GM20431 (cell line): ENCODE results near the gene KIRREL1.

Source experiments
- in situ Hi-C: fragments of 300-500 bp; cut with MseI, MboI; formaldehyde crosslinking; loops from one replicate; pipeline ENCODE4 v1.15.0; 2020; ENCODE audit warnings: low sequenced_read_pairs; ENCODE audit not compliant: unreplicated experiment

The KIRREL1 gene

GRCh38 chr1:157993147-157993917 lies at the start of gene KIRREL1:
Gene KIRREL1, plus strand, starts transcription at chr1:157993645. Its CDS starts 32 bp downstream, at chr1:157993677.
- in situ Hi-C loops: no loop called here

GRCh38 chr1:157944663-157945280 lies 48.7 kb upstream of the KIRREL1 start:
- in situ Hi-C loops: no loop called here

DNA sequence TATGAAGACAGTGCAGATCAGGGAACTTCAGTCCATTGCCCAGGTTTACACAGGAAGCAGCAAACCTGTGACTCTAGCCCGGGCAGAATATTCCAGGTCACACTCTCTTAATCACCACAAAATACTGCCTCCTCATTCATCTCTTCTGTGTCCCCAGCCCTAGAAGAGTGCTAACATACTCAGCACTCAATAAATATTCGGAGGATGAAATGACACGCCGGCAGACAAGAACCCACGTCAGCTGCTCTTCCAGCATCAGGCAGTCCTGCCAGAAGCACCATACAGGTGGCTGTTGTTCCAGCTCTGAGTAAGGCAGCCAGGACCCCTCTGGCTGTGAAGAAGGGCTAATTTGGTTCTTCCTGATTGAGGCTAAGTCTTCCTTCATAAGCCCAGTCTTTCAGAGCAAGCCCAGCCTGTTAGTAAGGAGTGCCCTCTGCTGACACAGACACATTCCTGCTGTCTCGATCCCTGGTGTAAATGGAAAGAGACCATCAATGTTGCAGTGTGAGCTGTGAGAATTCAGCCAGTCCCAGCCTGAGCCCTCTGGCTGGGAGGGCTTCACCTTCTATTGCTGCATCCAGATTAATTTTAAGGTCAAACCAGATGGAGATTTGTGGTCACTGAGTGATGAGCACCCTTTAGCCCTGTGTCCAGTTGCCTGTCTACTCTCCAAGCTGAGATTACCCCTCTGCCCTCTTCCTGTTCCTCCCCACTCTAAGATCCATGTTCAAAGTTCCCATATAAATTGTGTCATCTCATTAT lies 45.0 kb upstream of the KIRREL1 start:
- in situ Hi-C loops: no loop called here

DNA sequence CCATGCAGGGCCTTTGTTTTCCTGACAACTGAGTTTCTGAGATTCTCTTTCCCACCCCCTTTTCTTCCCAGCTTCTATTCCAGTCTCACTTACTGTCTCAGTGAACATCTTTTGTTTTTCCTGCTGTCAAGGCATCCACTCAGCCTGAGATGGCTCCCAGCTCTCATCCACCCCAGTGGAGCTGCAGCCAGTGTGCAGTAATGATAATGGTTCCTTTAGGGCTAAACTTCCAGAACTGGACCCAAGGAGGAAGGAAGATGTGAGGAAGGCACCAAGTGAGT lies 44.4 kb upstream of the KIRREL1 start:
- in situ Hi-C loops: no loop called here

- in situ Hi-C loops: no loop called here
These were observed 42.2 kb upstream of the KIRREL1 start for GRCh38 chr1:157951230-157951629.

DNA sequence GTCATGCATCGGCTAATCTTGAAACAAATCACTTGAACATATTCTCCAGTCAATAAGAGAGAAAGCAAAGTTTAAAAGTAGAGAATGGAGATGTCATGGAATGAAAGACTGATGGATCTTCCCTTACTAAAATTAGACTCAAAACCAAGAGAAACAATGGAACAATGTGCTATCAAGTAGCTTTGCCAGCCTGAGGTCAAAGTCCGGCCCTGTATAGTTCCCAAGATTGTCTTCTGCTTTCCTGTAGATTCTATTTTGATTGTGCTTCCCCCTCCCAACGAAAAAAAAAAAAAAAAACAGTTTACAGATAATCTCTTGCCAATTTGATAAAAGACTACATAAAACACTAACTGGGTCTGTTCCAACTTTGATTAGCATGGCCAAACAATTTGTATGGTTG lies 40.8 kb upstream of the KIRREL1 start:
- in situ Hi-C loops: no loop called here

GRCh38 chr1:157955221-157955620 lies 38.2 kb upstream of the KIRREL1 start:
- in situ Hi-C loops: no loop called here

- in situ Hi-C loops: no loop called here
These were observed 37.6 kb upstream of the KIRREL1 start for GRCh38 chr1:157955857-157956256.

DNA sequence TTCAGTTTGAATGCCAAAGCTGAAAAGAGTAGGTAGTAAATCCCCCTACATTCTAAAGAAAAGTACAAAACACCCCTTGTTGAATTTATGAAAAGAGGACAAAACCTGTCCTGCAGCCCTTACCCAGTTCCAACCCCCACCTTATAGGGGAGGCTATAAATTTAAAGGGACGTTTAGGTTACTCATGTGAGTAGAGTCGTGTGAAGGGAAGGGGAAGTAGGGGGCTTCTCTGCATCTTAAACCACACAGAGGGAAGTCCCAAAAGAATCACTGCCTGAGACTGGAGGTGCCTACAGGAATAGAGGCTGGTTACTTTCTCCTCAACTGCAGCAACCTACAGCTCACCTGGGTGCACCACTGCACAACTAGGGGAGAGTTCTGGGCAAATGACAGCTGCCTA lies 36.7 kb upstream of the KIRREL1 start:
- in situ Hi-C loops: no loop called here

DNA sequence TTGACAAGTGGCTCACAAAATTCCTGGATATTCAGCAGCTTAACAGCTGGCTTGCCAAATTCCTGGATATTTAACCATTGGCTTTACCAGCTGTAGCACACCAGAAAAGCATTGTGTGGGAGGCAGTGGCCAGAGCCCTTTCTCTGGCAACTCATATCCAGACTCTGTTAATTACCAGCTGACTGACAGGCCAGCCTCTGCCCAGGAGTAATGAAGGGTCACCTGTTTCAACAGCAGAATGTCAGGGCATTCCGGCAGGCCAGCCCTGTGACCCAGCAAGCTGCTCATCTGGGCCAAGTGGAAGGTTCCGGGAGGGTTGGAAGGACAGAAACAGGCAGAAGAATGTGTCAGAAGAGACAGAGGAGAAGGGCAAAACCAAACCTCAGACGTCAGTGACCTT lies 35.2 kb upstream of the KIRREL1 start:
- in situ Hi-C loops: no loop called here

DNA sequence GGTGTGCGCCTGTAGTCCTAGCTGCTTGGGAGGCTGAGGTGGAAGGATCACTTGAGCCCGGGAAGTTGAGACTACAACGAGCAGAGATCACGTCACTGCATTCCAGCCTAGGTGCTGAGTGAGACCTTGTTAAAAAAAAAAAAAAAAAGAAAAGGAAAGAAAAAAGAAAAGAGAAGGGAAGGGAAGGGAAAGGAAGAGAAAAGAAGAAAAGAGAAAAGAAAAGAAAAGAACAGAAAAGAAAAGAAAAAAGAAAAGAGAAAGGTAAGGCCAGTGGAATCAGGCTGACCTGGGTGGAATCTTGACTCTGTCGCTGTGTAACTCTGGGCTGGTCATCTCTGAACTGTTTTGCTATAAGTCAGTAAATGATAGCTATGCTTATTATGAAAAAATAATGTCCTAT lies 33.7 kb upstream of the KIRREL1 start:
- in situ Hi-C loops: loop anchor here (10.0 kb wide), 1 partner anchor 165 kb away; a partner anchor contains a TSS

- in situ Hi-C loops: loop anchor here (10.0 kb wide), 1 partner anchor 164 kb away; a partner anchor contains a TSS
These were observed 32.7 kb upstream of the KIRREL1 start for GRCh38 chr1:157960773-157961172.

- in situ Hi-C loops: loop anchor here (10.0 kb wide), 1 partner anchor 163 kb away; a partner anchor contains a TSS
These were observed 31.4 kb upstream of the KIRREL1 start for GRCh38 chr1:157961805-157962762.

DNA sequence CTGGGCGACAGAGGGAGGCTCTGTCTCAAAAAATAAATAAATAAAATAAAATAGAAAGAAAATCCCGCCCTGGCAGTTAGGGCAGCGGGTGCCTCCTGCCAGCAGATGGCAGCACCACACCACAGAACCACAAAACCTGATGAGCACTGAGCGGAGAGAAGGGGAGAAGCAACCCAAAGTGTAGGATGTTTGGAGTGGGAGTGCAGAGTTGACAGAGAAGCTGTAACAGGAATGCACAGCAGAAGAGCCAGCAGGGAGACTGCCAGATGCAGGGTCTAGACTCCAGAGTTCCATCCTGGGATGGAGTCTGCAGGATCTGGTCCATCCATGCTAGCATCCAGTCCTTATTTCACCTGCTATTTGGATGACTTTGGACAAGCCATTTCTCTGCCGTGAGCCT lies 29.7 kb upstream of the KIRREL1 start:
- in situ Hi-C loops: loop anchor here (10.0 kb wide), 1 partner anchor 161 kb away; a partner anchor contains a TSS

- in situ Hi-C loops: loop anchor here (10.0 kb wide), 1 partner anchor 159 kb away; a partner anchor contains a TSS
These were observed 27.9 kb upstream of the KIRREL1 start for GRCh38 chr1:157965584-157965983.

- in situ Hi-C loops: loop anchor here (10.0 kb wide), 1 partner anchor 159 kb away; a partner anchor contains a TSS
These were observed 27.4 kb upstream of the KIRREL1 start for GRCh38 chr1:157966031-157966537.

DNA sequence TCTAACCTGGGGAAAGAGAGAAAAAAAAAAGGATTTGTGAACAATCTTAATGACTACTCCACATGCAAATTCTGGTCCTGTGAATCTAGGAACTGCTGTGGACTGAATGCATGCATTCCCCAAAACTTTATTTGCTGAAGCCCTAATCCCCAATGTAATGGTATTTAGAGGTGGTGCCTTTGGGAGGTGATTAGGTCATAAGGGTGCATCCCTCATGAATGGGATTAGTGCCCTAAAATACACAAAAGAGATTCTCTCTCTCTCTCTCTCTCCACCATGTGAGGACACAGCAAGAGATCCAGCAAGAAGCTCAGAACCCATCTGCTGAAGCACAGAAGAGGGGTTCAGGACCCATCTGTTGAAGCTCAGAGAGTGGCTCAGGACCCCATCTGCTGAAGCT lies 26.2 kb upstream of the KIRREL1 start:
- in situ Hi-C loops: loop anchor here (10.0 kb wide), 1 partner anchor 158 kb away; a partner anchor contains a TSS

DNA sequence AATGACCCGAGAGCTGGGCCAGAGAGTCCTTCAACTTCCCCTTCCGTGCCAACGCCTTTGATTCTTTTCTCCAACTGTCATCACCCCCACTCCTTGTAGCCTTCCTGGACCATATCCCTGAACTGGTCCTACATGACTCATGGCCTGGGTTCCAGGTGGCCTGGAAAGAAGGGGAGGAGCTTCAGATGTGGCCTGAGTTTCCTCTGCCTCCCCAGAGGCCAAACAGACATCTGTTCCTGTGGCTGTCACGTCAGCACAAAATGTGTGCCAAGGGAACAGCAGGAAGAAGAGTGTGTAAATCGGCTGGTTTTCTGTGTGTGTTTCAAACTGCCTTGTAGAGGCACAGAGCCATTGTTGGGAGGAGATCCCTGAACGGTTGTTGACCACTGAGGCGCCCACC lies 24.9 kb upstream of the KIRREL1 start:
- in situ Hi-C loops: loop anchor here (10.0 kb wide), 1 partner anchor 156 kb away; a partner anchor contains a TSS

DNA sequence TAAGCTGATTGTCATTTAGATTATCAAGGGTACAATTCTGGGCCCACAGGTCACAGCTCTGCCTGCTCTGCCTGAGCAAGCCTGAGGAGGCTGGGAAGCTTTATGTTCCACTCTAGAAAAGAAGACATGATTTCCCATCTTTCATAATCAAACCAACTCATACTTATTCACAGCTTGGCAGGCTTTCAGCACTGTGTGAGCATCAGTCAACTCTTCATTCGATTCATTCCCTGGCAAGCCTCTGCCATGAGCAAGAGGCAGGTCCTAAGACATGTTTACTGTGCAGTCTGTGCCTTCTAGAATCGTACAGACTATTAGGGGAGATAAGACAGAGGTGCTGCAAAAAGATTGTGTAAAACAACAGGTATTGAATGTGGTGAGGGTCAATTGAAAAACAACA lies 24.5 kb upstream of the KIRREL1 start:
- in situ Hi-C loops: loop anchor here (10.0 kb wide), 1 partner anchor 156 kb away; a partner anchor contains a TSS
